PFSK-1 (cell line): ENCODE data around the gene WDR62.
A peak's percentile ranks its signal among the peaks of the same experiment; 100 is the strongest.

Source experiments
- REST ChIP-seq, 2 experiments: IDR thresholded peaks; 2 replicates each; pipeline versions ENCODE4 v1.6.1 to v1.8.0; 2011 to 2012; ENCODE audit warnings: low read depth in 2 of 2, low read length in 2 of 2, control low read depth in 1 of 2, inconsistent platforms in 1 of 2, mild to moderate bottlenecking in 1 of 2, moderate library complexity in 1 of 2; ENCODE audit not compliant: insufficient read depth in 1 of 2
- TAF1 ChIP-seq: IDR thresholded peaks from 2 replicates; pipeline ENCODE4 v1.6.1; 2012; ENCODE audit warnings: low read length, control low read depth, borderline replicate concordance; ENCODE audit not compliant: insufficient read depth

DNA sequence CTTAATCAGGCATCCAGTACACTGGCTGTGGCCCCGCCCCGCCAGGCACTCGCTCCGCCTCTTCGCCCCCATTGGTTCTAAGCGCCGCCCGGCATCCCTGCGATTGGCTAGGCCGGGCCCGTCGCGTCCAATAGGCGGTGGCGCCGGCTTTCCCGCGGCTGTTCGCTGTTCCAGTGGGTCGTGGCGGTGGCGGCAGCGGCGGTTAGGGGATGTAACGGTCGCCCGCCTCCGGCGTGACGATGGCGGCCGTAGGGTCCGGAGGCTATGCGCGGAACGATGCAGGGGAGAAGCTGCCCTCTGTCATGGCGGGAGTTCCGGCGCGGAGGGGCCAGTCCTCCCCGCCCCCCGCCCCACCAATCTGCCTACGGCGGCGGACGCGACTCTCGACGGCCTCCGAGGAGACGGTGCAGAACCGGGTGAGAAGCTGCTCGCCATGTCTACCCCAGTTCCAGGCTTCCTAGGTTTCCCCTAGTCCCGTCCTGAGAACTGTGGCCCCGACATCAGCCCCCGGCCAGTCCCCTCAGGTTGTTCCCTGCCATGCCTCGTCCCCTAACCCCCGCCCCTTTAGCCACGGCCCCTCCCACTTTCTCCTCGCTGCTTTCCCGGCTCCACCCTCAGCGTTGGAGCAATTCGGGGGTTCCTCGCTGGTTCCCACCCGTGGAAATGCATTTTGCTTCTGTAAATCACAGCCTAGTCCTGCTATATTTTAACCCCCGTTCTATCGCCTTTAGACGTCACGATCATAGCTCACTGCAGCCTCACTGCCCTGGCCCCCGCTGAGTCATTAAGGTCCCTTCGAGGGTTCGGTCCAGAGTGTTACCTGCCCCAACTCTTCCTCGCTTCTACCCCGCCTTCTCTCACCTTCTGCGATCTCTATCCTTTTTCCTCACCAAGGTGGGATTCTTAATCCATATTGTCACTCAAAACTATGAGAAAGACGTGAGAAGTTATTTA is at the start of gene WDR62:
- TF ChIP-seq TAF1 (0 out of 2 replicates have a peak, but pooled peaks have one; percentile 12), REST (IDR thresholded peaks at IDR 0.05; ENCODE audit: insufficient read depth in 1 of 2, low read depth in 2 of 2, low read length in 2 of 2) (no peak)
